NCI-H1694 treated with DMSO at 0.1 percent for 48 hours (cell line): Measurements from ENCODE around the gene FOXO6.
A peak's percentile ranks its signal among the peaks of the same experiment; 100 is the strongest.

Experiments
- DNase-seq: peaks from one replicate; lab custom pipeline; 2025; lab: John Stamatoyannopoulos, UW

The FOXO6 gene

GRCh38 chr1:41383094-41383852 lies 22.0 kb downstream of the FOXO6 start:
- DNase-seq, result no peak

- DNase-seq, result no peak
Observed at GRCh38 chr1:41384579-41384978, 23.3 kb downstream of the FOXO6 start.

- DNase-seq, result peak; percentile 48
Observed at GRCh38 chr1:41385398-41386195, 24.4 kb downstream of the FOXO6 start.

- DNase-seq, result no peak
Observed at GRCh38 chr1:41386196-41386663, 25.0 kb downstream of the FOXO6 start.

GRCh38 chr1:41387667-41388091 lies 26.4 kb downstream of the FOXO6 start:
- DNase-seq, result peak; percentile 45

GRCh38 chr1:41388510-41388909 lies 27.3 kb downstream of the FOXO6 start:
- no peak for DNase-seq

- DNase-seq, result no peak
Observed at GRCh38 chr1:41389009-41389408, 27.8 kb downstream of the FOXO6 start.

GRCh38 chr1:41390166-41390565 lies 28.9 kb downstream of the FOXO6 start:
- peak; percentile 74 for DNase-seq

GRCh38 chr1:41390573-41390972 lies 29.3 kb downstream of the FOXO6 start:
- DNase-seq, result no peak

GRCh38 chr1:41391834-41392527 lies 30.7 kb downstream of the FOXO6 start:
- no peak for DNase-seq

- no peak for DNase-seq
Observed at GRCh38 chr1:41392528-41392924, 31.3 kb downstream of the FOXO6 start.

- no peak for DNase-seq
Observed at GRCh38 chr1:41393716-41394368, 32.6 kb downstream of the FOXO6 start.

- no peak for DNase-seq
Observed at GRCh38 chr1:41394369-41394744, 33.1 kb downstream of the FOXO6 start.

GRCh38 chr1:41394959-41395956 lies 34.0 kb downstream of the FOXO6 start:
- DNase-seq, result peak; percentile 22

- DNase-seq, result no peak
Observed at GRCh38 chr1:41396084-41396483, 34.9 kb downstream of the FOXO6 start.

GRCh38 chr1:41397020-41397419 lies 35.8 kb downstream of the FOXO6 start:
- no peak for DNase-seq

- no peak for DNase-seq
Observed at GRCh38 chr1:41397753-41398330, 36.6 kb downstream of the FOXO6 start.

GRCh38 chr1:41399145-41399795 lies 38.0 kb downstream of the FOXO6 start:
- DNase-seq, result peak; percentile 90

- peak; percentile 62 for DNase-seq
Observed at GRCh38 chr1:41400225-41400624, 39.0 kb downstream of the FOXO6 start.

GRCh38 chr1:41401899-41402298 lies 40.7 kb downstream of the FOXO6 start:
- no peak for DNase-seq
